H1 (cell line): Measurements from ENCODE around the gene APMAP. TPM values are rescaled to one million over a fixed set of nuclear protein-coding genes. Genes with fewer than 3 reads are reported as not detected.

Experiments
- CTCF ChIA-PET: fragments of 300-600 bp; sonication (Branson Sonifier 250); formaldehyde crosslinking; loops from one replicate; lab custom pipeline; 2021; ENCODE audit not compliant: partially characterized antibody; lab: Charles Lee
- POLR2A ChIA-PET: fragments of 300-600 bp; sonication (Branson Sonifier 250); formaldehyde crosslinking; loops from one replicate; lab custom pipeline; 2021; ENCODE audit warnings: inconsistent platforms; ENCODE audit not compliant: partially characterized antibody; lab: Charles Lee
- DNase-seq, 2 experiments: peaks; one replicate each; pipeline versions ENCODE4 v3.0.0 to v3.0.0-alpha.2; 2010 to 2022; ENCODE audit warnings: low spot score in 2 of 2, low read depth in 1 of 2, mixed read lengths in 1 of 2
- FAIRE-seq: peaks from 2 replicates; lab custom pipeline; 2011; peaks lifted over from hg19 to GRCh38; lab: Jason Lieb, UNC
- H2AFZ ChIP-seq: 2 replicates; pipeline ENCODE4 v1.8.1; 2012; ENCODE audit warnings: low read length, inconsistent platforms
- H2AK5ac ChIP-seq: 2 replicates; pipeline ENCODE4 v1.6.1; 2013; ENCODE audit warnings: low read depth, low read length
- H2BK120ac ChIP-seq: replicated peaks from 2 replicates; pipeline ENCODE3; 2013; ENCODE audit warnings: low read depth, low read length, inconsistent platforms
- H2BK12ac ChIP-seq: 2 replicates; pipeline ENCODE4 v1.6.1; 2013; ENCODE audit warnings: low read depth, low read length
- H2BK15ac ChIP-seq: 2 replicates; pipeline ENCODE4 v1.6.1; 2013; ENCODE audit warnings: low read length
- H2BK20ac ChIP-seq: 2 replicates; pipeline ENCODE4 v1.6.1; 2013; ENCODE audit warnings: low read length
- H2BK5ac ChIP-seq: 2 replicates; pipeline ENCODE4 v1.6.1; 2013; ENCODE audit warnings: low read depth, low read length
- H3K14ac ChIP-seq: 2 replicates; pipeline ENCODE4 v1.6.1; 2013; ENCODE audit warnings: inconsistent platforms; ENCODE audit not compliant: insufficient read length
- H3K18ac ChIP-seq: 2 replicates; pipeline ENCODE4 v1.6.1; 2013; ENCODE audit warnings: low read length; ENCODE audit errors: extremely low read depth
- H3K23ac ChIP-seq: 2 replicates; pipeline ENCODE4 v1.6.1; 2013; ENCODE audit warnings: inconsistent platforms; ENCODE audit not compliant: insufficient read length
- H3K23me2 ChIP-seq: 2 replicates; pipeline ENCODE4 v1.6.1; 2013; ENCODE audit warnings: low read depth, low read length
- H3K27ac ChIP-seq: 2 replicates; pipeline ENCODE4 v1.6.1; 2011; ENCODE audit warnings: low read depth, low read length, inconsistent platforms
- H3K27me3 ChIP-seq, 4 experiments: replicated peaks in 1 of 4; 1 replicate in 1 of 4; 2 replicates in 3 of 4; pipeline versions ENCODE4 v1.6.1 to v1.8.1; 2011 to 2013; ENCODE audit warnings: low read length in 3 of 4, mild to moderate bottlenecking in 3 of 4, inconsistent platforms in 2 of 4, mixed read lengths in 2 of 4, moderate library complexity in 1 of 4; ENCODE audit not compliant: control insufficient read depth in 3 of 4, insufficient read depth in 3 of 4; ENCODE audit errors: extremely low read depth in 1 of 4
- H3K36me3 ChIP-seq, 4 experiments: 2 replicates each; pipeline versions ENCODE4 v1.6.1 to v1.8.1; 2011 to 2013; ENCODE audit warnings: mild to moderate bottlenecking in 4 of 4, low read length in 3 of 4, moderate library complexity in 2 of 4, control low read depth in 1 of 4, inconsistent platforms in 1 of 4; ENCODE audit not compliant: insufficient read depth in 4 of 4, control insufficient read depth in 2 of 4
- H3K4ac ChIP-seq: replicated peaks from 2 replicates; pipeline ENCODE3; 2013; ENCODE audit warnings: low read length, low read depth, mixed read lengths, inconsistent platforms; ENCODE audit not compliant: insufficient read length
- H3K4me1 ChIP-seq, 4 experiments: replicated peaks in 1 of 4; 1 replicate in 1 of 4; 2 replicates in 3 of 4; pipeline versions ENCODE4 v1.6.1 to v1.8.1; 2011 to 2013; ENCODE audit warnings: low read length in 3 of 4, inconsistent platforms in 2 of 4, mixed read lengths in 1 of 4; ENCODE audit not compliant: insufficient read depth in 4 of 4, control insufficient read depth in 3 of 4
- H3K4me2 ChIP-seq, 2 experiments: 2 replicates each; pipeline versions ENCODE4 v1.6.1 to v1.8.1; 2011 to 2013; ENCODE audit warnings: low read depth in 2 of 2, low read length in 2 of 2, control low read depth in 1 of 2, inconsistent platforms in 1 of 2, mild to moderate bottlenecking in 1 of 2; ENCODE audit not compliant: insufficient read depth in 1 of 2
- H3K4me3 ChIP-seq, 4 experiments: fragments of 200-600, 300-600 bp in 1 of 4; sonication (generic), shearing (Covaris generic), sonication (Bioruptor Twin) in 1 of 4; 2 replicates each; pipeline versions ENCODE4 v1.5.1 to v1.8.1; 2011 to 2016; ENCODE audit warnings: low read length in 4 of 4, low read depth in 3 of 4, control low read depth in 2 of 4, inconsistent platforms in 2 of 4, mild to moderate bottlenecking in 2 of 4, mixed read lengths in 1 of 4, moderate library complexity in 1 of 4; ENCODE audit not compliant: insufficient read depth in 2 of 4; ENCODE audit errors: extremely low read depth in 1 of 4
- H3K56ac ChIP-seq: replicated peaks from 2 replicates; pipeline ENCODE3; 2013; ENCODE audit warnings: low read depth, mild to moderate bottlenecking, mixed read lengths, low read length, inconsistent platforms; ENCODE audit not compliant: insufficient read length
- H3K79me1 ChIP-seq: 2 replicates; pipeline ENCODE4 v1.6.1; 2013; ENCODE audit warnings: low read depth, low read length, control low read depth
- H3K79me2 ChIP-seq, 2 experiments: 2 replicates each; pipeline versions ENCODE4 v1.6.1 to v1.8.1; 2012 to 2013; ENCODE audit warnings: low read length in 2 of 2, mild to moderate bottlenecking in 2 of 2, inconsistent platforms in 1 of 2; ENCODE audit not compliant: insufficient read depth in 2 of 2, control insufficient read depth in 1 of 2
- H3K9ac ChIP-seq, 4 experiments: replicated peaks in 1 of 4; 1 replicate in 1 of 4; 2 replicates in 3 of 4; pipeline versions ENCODE4 v1.6.1 to v1.8.1; 2011 to 2013; ENCODE audit warnings: low read depth in 3 of 4, low read length in 3 of 4, control low read depth in 2 of 4, mild to moderate bottlenecking in 2 of 4, moderate library complexity in 2 of 4, inconsistent platforms in 1 of 4; ENCODE audit errors: extremely low read depth in 1 of 4
- H3K9me3 ChIP-seq, 2 experiments: 2 replicates each; pipeline versions ENCODE4 v1.6.1 to v1.8.1; 2012 to 2013; ENCODE audit warnings: mild to moderate bottlenecking in 2 of 2, moderate library complexity in 2 of 2, control low read depth in 1 of 2, inconsistent platforms in 1 of 2, low read depth in 1 of 2, low read length in 1 of 2, mixed read lengths in 1 of 2; ENCODE audit not compliant: insufficient read depth in 2 of 2
- H4K20me1 ChIP-seq, 2 experiments: replicated peaks in 1 of 2; 2 replicates each; pipeline versions ENCODE3 to v1.8.1; 2011 to 2013; ENCODE audit warnings: inconsistent platforms in 2 of 2, low read length in 2 of 2, mild to moderate bottlenecking in 1 of 2; ENCODE audit not compliant: insufficient read depth in 2 of 2, control insufficient read depth in 1 of 2
- H4K5ac ChIP-seq: 2 replicates; pipeline ENCODE4 v1.6.1; 2013; ENCODE audit warnings: low read length, low read depth, mixed read lengths, inconsistent platforms; ENCODE audit not compliant: insufficient read length
- H4K8ac ChIP-seq: 2 replicates; pipeline ENCODE4 v1.8.0; 2013; ENCODE audit warnings: mild to moderate bottlenecking, moderate library complexity, low read length, inconsistent platforms; ENCODE audit not compliant: insufficient read depth; ENCODE audit errors: extremely low read depth
- H4K91ac ChIP-seq: replicated peaks from 2 replicates; pipeline ENCODE3; 2013; ENCODE audit warnings: low read length, mixed read lengths, inconsistent platforms; ENCODE audit not compliant: insufficient read length
- ATF2 ChIP-seq: IDR thresholded peaks from 2 replicates; pipeline ENCODE4 v1.6.1; 2012; ENCODE audit warnings: low read length, inconsistent platforms
- EP300 ChIP-seq, 2 experiments: IDR thresholded peaks; 1 replicate in 1 of 2; 2 replicates in 1 of 2; pipeline ENCODE4 v1.6.1; 2011 to 2012; ENCODE audit warnings: low read depth in 2 of 2, low read length in 2 of 2, mild to moderate bottlenecking in 2 of 2, borderline replicate concordance in 1 of 2, inconsistent platforms in 1 of 2, moderate library complexity in 1 of 2
- KDM1A ChIP-seq: fragments of 200-600, 300-600 bp; sonication (generic); IDR thresholded peaks from 2 replicates; pipeline ENCODE4 v1.7.1; 2016; ENCODE audit warnings: mild to moderate bottlenecking, low read length, borderline replicate concordance
- MAX ChIP-seq: IDR thresholded peaks from 2 replicates; pipeline ENCODE4 v1.6.1; 2012; ENCODE audit warnings: inconsistent platforms
- SAP30 ChIP-seq: fragments of 300-600 bp; sonication (generic); IDR thresholded peaks from 2 replicates; pipeline ENCODE4 v1.7.1; 2012; ENCODE audit warnings: low read length, moderate library complexity, mild to moderate bottlenecking, inconsistent platforms; ENCODE audit not compliant: insufficient read depth, insufficient replicate concordance
- TCF12 ChIP-seq: IDR thresholded peaks from 2 replicates; pipeline ENCODE4 v1.6.1; 2011; ENCODE audit warnings: low read depth, mild to moderate bottlenecking, low read length
- YY1 ChIP-seq: IDR thresholded peaks from 2 replicates; pipeline ENCODE4 v1.6.1; 2011; ENCODE audit warnings: low read depth, mild to moderate bottlenecking, low read length
- WGBS, 2 experiments: shearing (Covaris generic) in 1 of 2; methylation state at CpG; one replicate each; pipeline versions ENCODE4 v1.1.6 to v1.1.7; 2013 to 2015; ENCODE audit warnings: low lambda C conversion rate in 2 of 2, mixed read lengths in 2 of 2, inconsistent platforms in 1 of 2, low coverage in 1 of 2, missing lambda C conversion rate in 1 of 2; ENCODE audit not compliant: insufficient replicate concordance in 2 of 2, insufficient coverage in 1 of 2, insufficient read length in 1 of 2; ENCODE audit errors: extremely low coverage in 1 of 2, missing lambda C conversion rate in 1 of 2; 5-methylcytosine and 5-hydroxymethylcytosine counted together
- polyA plus RNA-seq, 7 experiments: library from polyadenylated mRNA; depleted of rRNA in 3 of 7; stranded (reverse) in 5 of 7; unstranded in 2 of 7; fragments of >200 nt in 5 of 7; fragments of 200-250 nt in 2 of 7; gene quantifications; 1 replicate in 5 of 7; 2 replicates in 1 of 7; 4 replicates in 1 of 7; pipeline versions ENCODE4 v1.2.1 to v1.2.3, GENCODE V29; 2011 to 2013; ENCODE audit warnings: missing spikeins in 2 of 7, mixed read lengths in 2 of 7
- total RNA-seq: library from RNA; stranded (reverse); fragmentation: NEBNext Ultra II Directional; extraction: Animal tissue kit (Norgen Biotek cat#: 25700); gene quantifications from 2 replicates; pipeline ENCODE4 v1.2.1, GENCODE V29; 2021

The APMAP gene
- total and polyA plus RNA-seq, 2 of the 8 experiments (the other 6 are each of a cell fraction or from before 2014, with no cell fraction given): 31.3 to 66.0 TPM

GRCh38 chr20:24943731-24944130 lies 48.8 kb downstream of the APMAP start:
- Histone ChIP-seq H3K27ac (no peak overlapping the region), H4K91ac (no peak overlapping the region), H3K4me3 (no peak overlapping the region), H2BK12ac (no peak overlapping the region), H3K14ac (no peak overlapping the region), H3K79me2 (no peaks in the 10 kb centered on the region), H3K4me1 (no peaks in the 10 kb centered on the region), H4K5ac (no peak overlapping the region), H2AFZ (no peak overlapping the region), H2BK120ac (no peak overlapping the region), H3K23me2 (no peaks in the 10 kb centered on the region), H3K23ac (no peak overlapping the region), H2BK5ac (no peak overlapping the region), H2AK5ac (no peak overlapping the region), H3K18ac (no peak overlapping the region), H4K20me1 (no peaks in the 10 kb centered on the region), H2BK20ac (no peak overlapping the region), H3K4ac (no peak overlapping the region), H3K56ac (no peak overlapping the region), H3K36me3 (no peaks in the 10 kb centered on the region), H3K9ac (no peak overlapping the region), H4K8ac (no peak overlapping the region), H2BK15ac (no peak overlapping the region), H3K4me2 (no peak overlapping the region), H3K9me3 (0 out of 4 replicates have a peak, but pooled peaks cover 0 to 9% of the 10 kb centered on the region in 2 experiments), H3K27me3 (no peaks in the 10 kb centered on the region), H3K79me1 (no peaks in the 10 kb centered on the region)
- ChIA-PET CTCF (interaction anchor here (0.9 to 3.6 kb wide), 2 partner anchors 13 to 842 kb away, joined by 3 to 16 read pairs; no protein-coding TSS in a partner anchor), POLR2A (no interaction called here)
- TF ChIP-seq TCF12: no peak
- no peak for TF ChIP-seq KDM1A
- no peak for TF ChIP-seq YY1
- no peak for TF ChIP-seq SAP30
- TF ChIP-seq MAX: no peak
- no peak for TF ChIP-seq EP300 (IDR thresholded peaks at IDR 0.05; ENCODE audit: borderline replicate concordance in 1 of 2, low read depth in 2 of 2, low read length in 2 of 2)
- TF ChIP-seq ATF2: no peak
- DNase-seq (no peak), FAIRE-seq (no peak)
- 74% methylated on average over 3 of the region's 3 CpGs; no CpG with 5 or more reads in 1 of the 2 experiments for WGBS, 2 experiments
